ENCODE results near the gene MPZL1.
"Not testable (repeated sequence)": the region's sequence is repeated elsewhere in the genome, so short reads cannot be mapped to it uniquely, and the experiment has no call there.

Gene MPZL1

DNA sequence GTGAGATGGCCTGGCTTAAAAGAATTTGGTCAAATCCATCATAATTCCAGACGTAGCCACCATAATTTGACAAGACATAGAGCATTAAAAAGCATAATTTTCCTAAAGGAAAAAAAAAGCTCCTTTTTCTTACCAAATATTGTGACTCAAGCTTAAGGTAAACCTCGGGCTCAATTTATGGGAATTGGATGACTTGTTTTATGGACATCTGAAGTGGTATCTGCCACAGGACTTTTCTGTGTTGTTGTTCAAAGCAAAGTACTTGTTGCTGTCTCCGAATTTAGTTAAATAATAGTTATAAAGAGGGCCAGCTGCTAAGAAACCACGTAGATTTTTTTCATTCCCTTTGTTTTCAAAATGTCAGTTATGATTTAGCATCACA lies 1.1 kb downstream of the MPZL1 start:
- no peaks in the 10 kb centered on the region for H3K36me3 ChIP-seq (ENCODE audit: insufficient read depth, low read depth, low read length)
- no peaks in the 10 kb centered on the region for H3K9me3 ChIP-seq (ENCODE audit: insufficient read depth, low read depth, low read length)
- peak overlapping the region; percentile 1 for H3K27ac ChIP-seq (ENCODE audit: low read length)
- peaks cover 38% of the 10 kb centered on the region for H3K4me1 ChIP-seq (ENCODE audit: insufficient read depth, low read length)
- peaks cover 9% of the 10 kb centered on the region; the same call in 1 of the 2 replicates for H3K27me3 ChIP-seq (ENCODE audit: insufficient read depth, low read length)
- peak overlapping the region; percentile 96 for H3K4me3 ChIP-seq (ENCODE audit: low read length)
- peak overlapping the region; percentile 88; the same call in 1 of the 2 replicates for H3K9ac ChIP-seq (ENCODE audit: low read depth, low read length)

DNA sequence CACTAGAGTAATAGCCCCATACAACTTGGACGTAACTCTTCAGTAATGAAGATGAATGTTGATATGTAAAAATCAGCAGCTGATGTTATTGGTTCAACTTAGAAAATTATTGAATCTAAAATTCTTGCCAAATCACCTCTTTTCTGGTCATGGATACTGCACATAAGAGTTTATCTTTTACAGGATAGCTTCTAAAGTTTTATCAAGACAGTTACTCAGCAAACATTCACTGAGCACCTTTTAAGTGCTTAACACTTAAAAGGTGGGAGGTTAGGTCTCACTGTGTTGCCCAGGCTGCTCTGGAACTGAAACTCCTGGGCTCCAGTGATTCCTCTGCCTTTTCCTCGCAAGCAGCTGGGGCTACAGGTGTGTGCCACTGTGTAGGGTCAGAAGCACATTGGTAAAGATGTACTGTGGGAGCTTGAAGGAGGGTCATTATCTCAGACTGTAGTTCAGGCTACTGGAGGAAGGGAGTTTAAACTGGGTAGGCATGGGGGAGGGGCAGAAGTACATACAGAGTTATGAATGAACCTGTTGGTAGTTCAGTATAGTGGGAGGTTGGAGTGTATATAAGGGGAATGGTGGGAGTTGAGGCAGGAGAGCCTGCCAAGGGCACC lies 2.0 kb downstream of the MPZL1 start:
- Histone ChIP-seq H3K27me3 (ENCODE audit: insufficient read depth, low read length) (peaks cover 9% of the 10 kb centered on the region; the same call in 1 of the 2 replicates), H3K36me3 (ENCODE audit: insufficient read depth, low read depth, low read length) (no peaks in the 10 kb centered on the region), H3K9me3 (ENCODE audit: insufficient read depth, low read depth, low read length) (no peaks in the 10 kb centered on the region), H3K4me3 (ENCODE audit: low read length) (peak overlapping the region; percentile 96), H3K27ac (ENCODE audit: low read length) (no peak overlapping the region), H3K4me1 (ENCODE audit: insufficient read depth, low read length) (peaks cover 34% of the 10 kb centered on the region), H3K9ac (ENCODE audit: low read depth, low read length) (no peak overlapping the region; the same call in 1 of the 2 replicates)

DNA sequence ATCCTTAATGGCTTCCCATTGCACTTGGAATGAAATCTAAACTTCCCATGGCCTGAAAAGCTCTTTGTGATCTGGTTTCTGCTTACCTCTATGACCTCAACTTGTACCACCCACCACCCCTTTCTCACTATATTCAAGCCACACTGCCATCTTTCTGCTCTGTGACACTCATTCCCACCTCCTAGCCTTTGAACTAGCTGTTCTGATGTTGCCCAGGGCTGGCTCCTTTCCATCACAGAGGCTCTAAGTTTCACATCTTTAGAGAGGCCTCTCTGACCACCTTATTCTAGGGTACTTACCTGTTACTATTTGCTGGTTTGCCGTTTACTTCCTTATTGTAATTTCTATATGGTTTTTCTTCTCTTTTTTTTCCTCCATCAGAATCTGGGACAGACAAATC lies 4.2 kb downstream of the MPZL1 start:
- H3K9ac ChIP-seq (ENCODE audit: low read depth, low read length): no peak overlapping the region
- H3K9me3 ChIP-seq (ENCODE audit: insufficient read depth, low read depth, low read length): no peaks in the 10 kb centered on the region
- H3K4me1 ChIP-seq (ENCODE audit: insufficient read depth, low read length): peaks cover 27% of the 10 kb centered on the region
- H3K4me3 ChIP-seq (ENCODE audit: low read length): peak overlapping the region; percentile 24; the same call in 1 of the 2 replicates
- H3K27me3 ChIP-seq (ENCODE audit: insufficient read depth, low read length): peaks cover 4% of the 10 kb centered on the region; the same call in 1 of the 2 replicates
- peaks cover 9% of the 10 kb centered on the region; the same call in 1 of the 2 replicates for H3K36me3 ChIP-seq (ENCODE audit: insufficient read depth, low read depth, low read length)
- H3K27ac ChIP-seq (ENCODE audit: low read length): no peak overlapping the region

DNA sequence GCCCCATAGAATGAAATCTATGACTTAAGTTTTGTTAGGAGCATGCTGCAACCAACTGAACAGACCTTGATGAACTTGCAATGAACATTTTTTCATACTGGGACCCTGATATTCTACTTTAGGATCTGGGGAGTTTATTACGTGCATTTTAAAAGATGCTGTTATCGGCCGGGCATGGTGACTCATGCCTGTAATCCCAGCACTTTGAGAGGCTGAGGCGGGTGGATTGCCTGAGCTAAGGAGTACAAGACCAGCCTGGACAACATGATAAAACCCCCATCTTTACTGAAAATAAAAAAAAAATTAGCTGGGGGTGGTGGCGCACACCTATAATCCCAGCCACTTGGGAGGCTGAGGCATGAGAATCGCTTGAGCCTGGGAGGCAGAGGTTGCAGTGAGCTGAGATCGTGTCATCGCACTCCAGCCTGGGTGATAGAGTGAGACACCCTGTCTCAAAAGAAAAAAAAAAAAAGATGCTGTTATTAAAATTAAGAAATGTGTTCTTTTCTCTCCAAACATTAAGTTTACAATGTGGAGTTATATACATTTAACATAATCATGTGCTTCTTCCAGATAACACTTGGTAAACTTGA lies 7.1 kb downstream of the MPZL1 start:
- H3K9me3 ChIP-seq (ENCODE audit: insufficient read depth, low read depth, low read length): no peaks in the 10 kb centered on the region
- no peak overlapping the region for H3K4me3 ChIP-seq (ENCODE audit: low read length)
- peaks cover 9% of the 10 kb centered on the region; the same call in 1 of the 2 replicates for H3K36me3 ChIP-seq (ENCODE audit: insufficient read depth, low read depth, low read length)
- H3K27me3 ChIP-seq (ENCODE audit: insufficient read depth, low read length): no peaks in the 10 kb centered on the region
- H3K9ac ChIP-seq (ENCODE audit: low read depth, low read length): no peak overlapping the region
- no peak overlapping the region for H3K27ac ChIP-seq (ENCODE audit: low read length)
- H3K4me1 ChIP-seq (ENCODE audit: insufficient read depth, low read length): peaks cover 16% of the 10 kb centered on the region

DNA sequence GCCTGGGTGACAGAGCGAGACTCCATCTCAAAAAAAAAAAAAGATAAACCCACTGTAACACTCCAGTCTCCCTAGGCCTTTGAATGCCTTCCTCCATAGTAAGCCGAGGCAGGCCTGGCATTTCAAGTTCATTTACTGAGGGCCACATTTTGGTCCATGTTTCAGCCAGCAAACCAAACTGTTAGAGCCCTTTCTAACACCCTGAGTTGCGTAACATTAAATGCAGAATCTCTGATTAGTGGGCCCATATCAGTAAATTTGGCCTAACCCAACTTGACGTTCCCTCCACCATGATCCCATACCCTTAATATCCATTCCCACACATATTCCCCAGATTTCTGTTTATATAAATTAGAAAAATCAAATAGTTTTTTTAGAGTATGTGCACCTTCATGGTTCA lies 12.4 kb downstream of the MPZL1 start:
- Histone ChIP-seq H3K27me3 (ENCODE audit: insufficient read depth, low read length) (no peaks in the 10 kb centered on the region), H3K27ac (ENCODE audit: low read length) (no peak overlapping the region), H3K36me3 (ENCODE audit: insufficient read depth, low read depth, low read length) (peaks cover 9% of the 10 kb centered on the region; the same call in 1 of the 2 replicates), H3K9ac (ENCODE audit: low read depth, low read length) (no peak overlapping the region), H3K4me3 (ENCODE audit: low read length) (no peak overlapping the region), H3K4me1 (ENCODE audit: insufficient read depth, low read length) (0 out of 2 replicates have a peak, but pooled peaks cover 4% of the 10 kb centered on the region), H3K9me3 (ENCODE audit: insufficient read depth, low read depth, low read length) (no peaks in the 10 kb centered on the region)

DNA sequence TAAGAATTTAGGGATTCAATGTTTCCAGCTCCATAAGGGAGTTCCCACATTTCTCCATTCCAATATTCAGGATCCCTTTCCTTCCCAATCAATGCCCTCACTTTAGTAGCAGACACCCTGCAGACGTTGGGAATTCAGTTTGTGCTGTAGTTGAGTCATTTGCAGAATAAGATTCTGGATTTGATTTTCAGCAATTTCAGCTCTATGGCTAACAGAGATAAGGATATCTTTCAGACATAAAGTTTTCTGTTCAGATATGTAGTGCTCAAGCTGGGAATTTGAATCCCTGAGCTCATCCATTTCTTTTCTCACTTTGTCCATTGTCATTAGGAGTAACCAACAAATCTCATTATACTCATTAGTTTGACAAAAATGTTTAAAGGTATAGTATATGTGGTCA lies 13.1 kb downstream of the MPZL1 start:
- H3K36me3 ChIP-seq (ENCODE audit: insufficient read depth, low read depth, low read length): peaks cover 9% of the 10 kb centered on the region; the same call in 1 of the 2 replicates
- no peaks in the 10 kb centered on the region for H3K27me3 ChIP-seq (ENCODE audit: insufficient read depth, low read length)
- H3K4me3 ChIP-seq (ENCODE audit: low read length): no peak overlapping the region
- H3K9ac ChIP-seq (ENCODE audit: low read depth, low read length): no peak overlapping the region
- no peaks in the 10 kb centered on the region for H3K9me3 ChIP-seq (ENCODE audit: insufficient read depth, low read depth, low read length)
- H3K27ac ChIP-seq (ENCODE audit: low read length): no peak overlapping the region
- peaks cover 8% of the 10 kb centered on the region; the same call in 1 of the 2 replicates for H3K4me1 ChIP-seq (ENCODE audit: insufficient read depth, low read length)

DNA sequence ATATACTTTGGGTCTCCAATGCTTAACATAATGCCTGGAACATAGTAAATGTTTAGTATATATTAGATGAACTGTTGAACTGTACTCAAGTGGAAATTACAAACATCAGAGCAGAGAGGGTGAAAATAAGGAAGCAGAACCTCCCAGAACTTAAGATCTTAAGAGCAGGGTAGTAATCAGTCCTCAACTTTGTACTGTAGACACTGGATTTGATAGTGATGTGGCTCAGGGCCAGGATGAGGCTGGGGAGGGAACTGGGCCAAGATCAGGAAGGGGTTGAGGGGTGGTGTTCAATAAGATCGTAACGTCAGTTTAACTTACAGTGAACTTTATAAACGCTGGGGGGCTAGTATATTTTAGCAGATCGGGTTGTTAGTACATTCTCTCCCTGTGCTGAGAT lies 15.4 kb downstream of the MPZL1 start:
- Histone ChIP-seq H3K27me3 (ENCODE audit: insufficient read depth, low read length) (no peaks in the 10 kb centered on the region), H3K4me3 (ENCODE audit: low read length) (no peak overlapping the region), H3K4me1 (ENCODE audit: insufficient read depth, low read length) (peaks cover 8% of the 10 kb centered on the region), H3K9me3 (ENCODE audit: insufficient read depth, low read depth, low read length) (no peaks in the 10 kb centered on the region), H3K36me3 (ENCODE audit: insufficient read depth, low read depth, low read length) (no peaks in the 10 kb centered on the region), H3K27ac (ENCODE audit: low read length) (no peak overlapping the region), H3K9ac (ENCODE audit: low read depth, low read length) (no peak overlapping the region)

DNA sequence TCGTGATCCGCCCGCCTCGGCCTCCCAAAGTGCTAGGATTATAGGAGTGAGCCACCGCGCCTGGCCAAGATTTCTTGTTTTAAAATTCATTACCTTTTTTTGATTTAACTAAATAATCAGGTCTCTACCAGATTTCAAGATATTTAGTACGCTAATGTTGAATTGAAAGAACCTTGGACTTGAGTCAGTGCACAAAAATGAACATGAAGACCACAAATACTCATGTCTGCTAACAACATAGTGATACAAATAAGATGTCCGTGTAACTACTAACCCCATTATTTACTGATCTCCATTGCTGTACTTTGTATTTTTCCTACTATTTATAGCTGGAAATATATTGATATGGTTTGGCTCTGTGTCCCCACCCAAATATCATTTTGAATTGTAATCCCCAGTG lies 16.4 kb downstream of the MPZL1 start:
- no peak overlapping the region for H3K9ac ChIP-seq (ENCODE audit: low read depth, low read length)
- no peaks in the 10 kb centered on the region for H3K36me3 ChIP-seq (ENCODE audit: insufficient read depth, low read depth, low read length)
- H3K9me3 ChIP-seq (ENCODE audit: insufficient read depth, low read depth, low read length): no peaks in the 10 kb centered on the region
- peaks cover 8% of the 10 kb centered on the region for H3K4me1 ChIP-seq (ENCODE audit: insufficient read depth, low read length)
- no peaks in the 10 kb centered on the region for H3K27me3 ChIP-seq (ENCODE audit: insufficient read depth, low read length)
- no peak overlapping the region for H3K4me3 ChIP-seq (ENCODE audit: low read length)
- H3K27ac ChIP-seq (ENCODE audit: low read length): no peak overlapping the region

DNA sequence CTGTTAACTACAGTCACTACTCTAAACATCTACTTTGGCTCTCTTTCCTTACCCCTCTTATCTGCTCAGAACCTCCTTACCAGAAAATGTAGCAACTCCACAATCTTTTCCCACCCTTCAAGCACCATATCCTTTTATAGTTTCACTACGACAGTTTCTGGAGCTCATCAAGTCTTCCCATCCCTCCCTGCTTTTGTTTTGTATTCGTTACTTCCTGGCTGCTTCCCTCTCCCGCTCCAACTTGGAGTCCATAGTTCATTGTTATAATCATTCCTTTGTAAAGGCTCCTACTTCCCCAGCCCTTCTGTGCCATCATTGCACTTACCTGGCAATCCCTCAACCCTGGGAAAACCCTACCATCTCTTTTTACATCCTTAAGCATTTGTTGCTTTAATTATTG lies 18.0 kb downstream of the MPZL1 start:
- H3K9ac ChIP-seq (ENCODE audit: low read depth, low read length): no peak overlapping the region
- no peaks in the 10 kb centered on the region for H3K36me3 ChIP-seq (ENCODE audit: insufficient read depth, low read depth, low read length)
- peaks cover 7% of the 10 kb centered on the region for H3K4me1 ChIP-seq (ENCODE audit: insufficient read depth, low read length)
- H3K4me3 ChIP-seq (ENCODE audit: low read length): no peak overlapping the region
- H3K9me3 ChIP-seq (ENCODE audit: insufficient read depth, low read depth, low read length): no peaks in the 10 kb centered on the region
- H3K27ac ChIP-seq (ENCODE audit: low read length): no peak overlapping the region
- H3K27me3 ChIP-seq (ENCODE audit: insufficient read depth, low read length): no peaks in the 10 kb centered on the region

DNA sequence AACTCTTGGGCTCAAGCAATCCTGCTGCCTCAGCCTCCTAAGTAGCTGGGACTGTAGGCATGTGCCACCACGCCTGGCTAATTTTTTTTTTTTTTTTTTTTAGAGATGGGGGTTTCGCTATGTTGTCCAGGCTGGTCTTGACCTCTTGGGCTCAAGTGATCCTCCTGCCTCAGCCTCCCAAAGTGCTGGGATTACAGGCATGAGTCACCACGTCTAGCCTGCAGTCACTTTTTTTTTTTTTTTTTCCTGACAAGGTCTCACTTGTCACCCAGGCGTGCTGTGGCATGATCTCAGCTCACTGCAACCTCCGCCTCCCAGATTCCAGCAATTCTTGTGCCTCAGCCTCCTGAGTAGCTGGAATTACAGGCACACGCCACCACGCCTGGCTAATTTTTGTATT lies 19.3 kb downstream of the MPZL1 start:
- H3K27ac ChIP-seq (ENCODE audit: low read length); H3K36me3 ChIP-seq (ENCODE audit: insufficient read depth, low read depth, low read length); H3K4me3 ChIP-seq (ENCODE audit: low read length); H3K27me3 ChIP-seq (ENCODE audit: insufficient read depth, low read length); H3K9ac ChIP-seq (ENCODE audit: low read depth, low read length); H3K9me3 ChIP-seq (ENCODE audit: insufficient read depth, low read depth, low read length): not testable (repeated sequence)
- peaks cover 10% of the 10 kb centered on the region for H3K4me1 ChIP-seq (ENCODE audit: insufficient read depth, low read length)

DNA sequence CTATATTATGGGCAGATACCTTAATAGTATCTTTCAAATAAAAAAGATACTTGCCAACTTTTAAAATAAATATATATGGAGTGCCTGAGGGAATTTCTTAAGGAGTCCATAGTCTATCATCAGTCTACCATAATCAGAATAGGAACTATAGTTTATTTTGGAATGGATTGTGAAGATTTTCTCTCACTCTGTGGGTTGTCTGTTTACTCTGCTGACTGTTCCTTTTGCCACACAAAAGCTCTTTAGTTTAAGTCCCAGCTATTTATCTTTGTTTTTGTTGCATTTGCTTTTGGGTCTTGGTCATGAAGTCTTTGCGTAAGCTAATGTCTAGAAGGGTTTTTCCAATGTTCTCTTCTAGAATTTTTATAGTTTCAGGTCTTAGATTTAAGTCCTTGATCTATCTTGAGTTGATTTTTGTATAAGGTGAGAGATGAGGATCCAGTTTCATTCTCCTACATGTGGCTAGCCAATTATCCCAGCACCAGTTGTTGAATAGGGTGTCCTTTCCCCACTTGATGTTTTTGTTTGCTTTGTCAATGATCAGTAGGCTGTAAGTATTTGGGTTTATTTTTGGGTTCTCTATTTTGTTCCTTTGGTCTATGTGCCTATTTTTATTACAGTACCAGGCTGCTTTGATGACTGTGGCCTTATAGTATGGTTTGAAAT lies 20.7 kb downstream of the MPZL1 start:
- H3K4me3 ChIP-seq (ENCODE audit: low read length); H3K9ac ChIP-seq (ENCODE audit: low read depth, low read length); H3K27ac ChIP-seq (ENCODE audit: low read length); H3K9me3 ChIP-seq (ENCODE audit: insufficient read depth, low read depth, low read length); H3K27me3 ChIP-seq (ENCODE audit: insufficient read depth, low read length); H3K36me3 ChIP-seq (ENCODE audit: insufficient read depth, low read depth, low read length): not testable (repeated sequence)
- peaks cover 10% of the 10 kb centered on the region for H3K4me1 ChIP-seq (ENCODE audit: insufficient read depth, low read length)

DNA sequence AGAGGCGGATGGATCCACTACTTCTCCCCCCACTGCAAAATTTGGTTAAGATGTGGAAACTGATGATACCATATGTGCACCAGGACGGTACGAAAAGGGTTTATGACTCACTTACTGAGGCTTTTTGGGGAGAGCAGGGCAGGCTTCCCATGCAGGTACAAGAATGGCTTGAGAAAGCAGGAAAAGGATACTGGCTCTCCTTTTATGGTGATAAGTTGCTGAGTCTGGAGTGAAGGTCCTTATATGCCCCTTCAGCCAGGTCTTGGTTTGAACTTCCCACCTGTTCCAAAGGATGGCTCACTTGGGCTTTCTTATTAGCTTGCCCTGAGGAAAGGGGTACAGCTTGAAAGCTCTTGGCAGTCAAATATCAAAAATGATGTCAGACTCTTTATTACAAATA lies 23.1 kb downstream of the MPZL1 start:
- H3K9me3 ChIP-seq (ENCODE audit: insufficient read depth, low read depth, low read length): no peaks in the 10 kb centered on the region
- H3K36me3 ChIP-seq (ENCODE audit: insufficient read depth, low read depth, low read length): no peaks in the 10 kb centered on the region
- peaks cover 6% of the 10 kb centered on the region for H3K4me1 ChIP-seq (ENCODE audit: insufficient read depth, low read length)
- H3K27me3 ChIP-seq (ENCODE audit: insufficient read depth, low read length): no peaks in the 10 kb centered on the region
- no peak overlapping the region for H3K4me3 ChIP-seq (ENCODE audit: low read length)
- H3K9ac ChIP-seq (ENCODE audit: low read depth, low read length): peak overlapping the region; percentile 38; the same call in 1 of the 2 replicates
- no peak overlapping the region for H3K27ac ChIP-seq (ENCODE audit: low read length)

Measured in iPS-20b (cell line).